GM21390 (cell line): Measurements from ENCODE around the gene IFT43.

Experiments
- ATAC-seq: cut with Tn5 transposase; IDR thresholded peaks from one replicate; pipeline ENCODE4 v1.9.1; 2021; ENCODE audit not compliant: unreplicated experiment

Gene IFT43

DNA sequence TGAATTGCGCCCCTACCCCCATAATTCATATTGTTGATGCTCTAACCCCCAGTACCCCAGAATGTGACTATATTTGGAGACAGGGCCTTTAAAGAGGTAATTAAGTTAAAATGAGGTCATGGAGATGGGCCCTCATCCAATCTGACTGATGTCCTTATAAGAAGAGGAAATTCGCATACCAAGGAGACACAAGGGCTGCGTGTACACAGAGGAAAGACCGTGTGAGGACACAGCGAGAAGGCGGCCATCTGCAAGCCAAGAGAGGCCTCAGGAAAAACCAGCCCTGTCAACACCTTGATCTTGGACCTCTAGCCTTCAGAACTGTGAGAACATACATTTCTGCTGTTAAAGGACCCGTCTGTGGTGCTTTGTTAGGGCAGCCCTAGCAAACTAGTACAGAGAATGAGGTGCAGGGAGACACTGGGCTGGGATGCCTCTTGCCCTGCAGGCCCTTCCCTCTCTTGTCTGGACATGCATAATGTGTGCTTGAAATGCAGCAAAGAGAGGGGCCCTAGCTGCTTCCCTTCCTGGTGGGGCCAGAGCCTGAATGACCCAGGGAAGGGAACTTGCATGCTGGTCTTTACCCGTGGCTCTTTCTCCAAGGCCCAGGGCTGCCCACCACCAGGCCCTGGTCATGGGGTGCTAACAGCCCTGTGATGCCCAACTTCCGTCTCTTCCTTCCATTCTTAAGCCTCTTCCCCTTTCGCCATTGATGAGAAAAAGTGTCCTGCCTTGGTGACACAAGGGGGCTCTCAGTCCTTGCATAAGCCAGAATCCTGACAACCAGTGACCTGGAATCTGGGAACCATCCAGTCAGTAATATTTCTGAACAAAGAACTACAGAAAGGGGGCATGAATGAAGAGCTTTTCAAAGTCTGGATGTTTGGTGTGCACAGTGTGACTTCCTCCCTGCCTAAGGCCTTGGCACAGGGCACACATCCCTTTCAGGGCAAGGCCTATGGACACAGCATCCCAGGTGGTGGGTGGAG lies 116.1 kb downstream of the IFT43 start:
- no peak for ATAC-seq

DNA sequence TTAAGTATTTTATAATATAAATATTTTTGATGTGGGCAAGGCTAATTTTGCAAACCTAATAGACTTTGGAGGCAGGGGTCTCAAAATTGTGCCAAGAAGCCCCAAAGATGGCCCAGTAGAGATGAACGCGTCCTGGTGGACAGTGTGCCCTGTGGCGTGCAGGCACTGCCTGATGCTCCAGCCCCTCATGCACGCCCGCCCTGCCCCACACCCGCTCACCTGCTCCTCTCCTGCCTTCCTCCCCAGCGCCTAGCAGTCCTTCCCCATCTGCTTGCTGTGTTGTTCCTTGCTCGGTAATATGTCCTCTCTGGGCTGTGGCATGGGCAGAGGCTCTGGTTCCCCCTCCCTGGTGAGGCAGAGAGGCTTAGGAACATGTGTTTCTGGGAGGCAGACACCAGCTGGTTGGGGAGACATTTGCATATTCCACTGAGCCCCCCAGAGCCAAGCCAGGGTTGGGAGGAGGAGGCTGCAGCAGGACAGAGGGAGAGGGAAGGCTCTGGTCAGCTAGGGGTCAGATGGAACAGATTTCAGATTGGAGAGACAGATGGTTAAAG lies 119.3 kb downstream of the IFT43 start:
- ATAC-seq: no peak

DNA sequence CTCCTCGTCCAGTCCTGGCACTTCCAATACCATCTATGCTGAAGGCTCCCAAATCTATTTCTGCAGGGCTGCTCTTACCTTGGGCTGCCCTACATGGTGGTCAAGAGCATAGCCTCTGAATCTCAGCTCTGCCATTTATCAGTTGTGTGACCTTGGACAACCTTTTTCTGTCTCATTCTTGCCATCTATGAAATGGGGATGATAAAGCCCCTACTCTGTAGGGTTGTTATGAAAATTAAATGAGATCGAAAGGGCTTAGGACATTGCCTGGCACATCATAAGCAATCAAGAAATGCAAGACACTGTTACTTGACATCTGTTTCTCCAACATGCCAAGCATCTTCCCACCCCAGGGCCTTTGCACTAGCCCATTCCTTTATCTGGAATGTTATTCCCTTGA lies 120.6 kb downstream of the IFT43 start:
- no peak for ATAC-seq

DNA sequence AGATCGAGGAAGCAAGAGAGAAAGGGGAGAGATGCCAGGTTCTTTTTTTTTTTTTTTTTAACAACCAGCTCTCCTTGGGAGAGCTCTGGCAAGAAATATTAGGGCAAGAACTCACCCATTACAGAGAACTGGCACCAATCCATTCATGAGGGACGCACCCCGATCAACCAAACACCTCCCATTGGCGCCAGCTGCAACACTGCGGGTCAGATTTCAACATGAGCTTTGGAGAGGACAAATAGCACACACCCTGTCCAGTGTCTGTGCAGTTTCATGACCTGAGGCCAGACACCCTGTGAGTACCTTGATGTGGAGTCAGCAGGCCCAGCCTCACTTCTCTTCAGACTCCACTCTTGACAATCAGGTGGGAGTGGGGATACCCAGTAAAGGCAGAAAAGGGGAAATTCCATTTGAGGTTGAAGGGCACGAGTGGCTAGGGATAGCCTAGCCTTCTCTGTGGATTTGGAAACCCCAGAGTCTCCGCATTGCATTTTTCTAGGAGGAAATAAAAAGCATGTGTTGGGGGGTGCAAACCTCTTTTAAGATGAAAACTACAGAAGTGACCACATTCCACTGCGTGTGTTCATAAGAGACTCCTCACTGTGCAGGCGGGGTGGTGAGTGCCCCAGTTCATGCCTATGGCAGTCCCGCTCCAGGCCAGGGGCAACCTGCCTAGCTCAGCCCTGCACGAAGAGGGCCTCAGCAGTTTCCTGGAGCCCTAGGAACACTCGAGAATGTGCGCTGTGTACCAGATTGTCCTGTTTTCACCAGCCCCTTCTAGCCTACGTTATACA lies 123.7 kb downstream of the IFT43 start:
- ATAC-seq: no peak

DNA sequence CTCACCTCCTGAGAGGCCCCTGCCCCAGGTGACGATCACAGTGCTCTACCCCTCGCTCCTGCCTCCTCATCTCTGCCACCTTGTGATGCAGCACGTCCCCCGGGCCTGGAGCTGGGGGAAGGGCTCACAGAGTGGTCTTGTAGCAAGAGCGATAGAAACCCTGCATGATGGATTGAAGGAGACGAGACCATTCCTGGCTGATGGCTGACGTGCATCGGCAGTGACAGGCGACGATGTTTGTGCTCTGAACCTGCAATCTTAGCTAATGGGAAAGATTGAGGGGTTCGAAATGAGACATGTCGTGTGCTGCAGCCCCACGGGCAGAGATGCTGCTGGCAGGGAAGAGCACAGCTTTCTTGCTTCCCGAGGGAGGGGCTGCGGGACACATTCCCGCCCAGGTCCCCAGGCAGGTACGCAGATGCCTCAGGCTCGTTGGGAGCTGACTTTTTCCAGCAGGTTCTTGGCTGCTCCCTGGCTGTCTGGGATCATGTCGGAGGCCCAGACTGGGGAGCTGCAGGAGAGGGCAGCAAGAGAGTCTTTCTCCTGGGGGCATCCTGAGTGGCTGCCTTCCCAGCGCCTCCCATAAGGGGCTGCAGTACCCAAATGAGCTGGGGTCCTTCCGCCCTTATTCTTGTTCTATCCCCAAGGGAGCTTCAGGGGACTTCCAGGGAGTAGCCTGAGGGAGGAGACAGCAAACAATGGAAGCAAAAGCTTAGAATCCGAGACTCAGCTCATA lies 127.5 kb downstream of the IFT43 start:
- no peak for ATAC-seq

DNA sequence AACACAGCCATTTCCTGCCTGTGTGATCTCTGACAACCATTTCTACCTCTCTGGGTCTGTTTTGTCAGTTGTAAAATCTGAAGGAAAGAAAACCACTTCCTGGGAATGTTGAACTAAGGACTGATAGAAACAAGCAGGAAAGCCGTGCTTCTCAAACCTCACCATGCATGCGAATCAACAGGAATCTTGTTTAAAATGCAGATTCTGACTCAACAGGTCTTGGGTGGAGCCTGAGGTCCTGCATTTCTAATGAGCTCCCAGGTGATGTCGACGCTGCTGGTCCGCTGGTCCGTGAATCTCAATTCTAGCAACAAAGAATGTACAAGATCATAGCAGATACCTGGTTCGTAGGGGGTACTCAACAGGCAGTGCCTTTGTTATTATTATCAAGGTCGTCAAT lies 128.1 kb downstream of the IFT43 start:
- ATAC-seq: no peak

DNA sequence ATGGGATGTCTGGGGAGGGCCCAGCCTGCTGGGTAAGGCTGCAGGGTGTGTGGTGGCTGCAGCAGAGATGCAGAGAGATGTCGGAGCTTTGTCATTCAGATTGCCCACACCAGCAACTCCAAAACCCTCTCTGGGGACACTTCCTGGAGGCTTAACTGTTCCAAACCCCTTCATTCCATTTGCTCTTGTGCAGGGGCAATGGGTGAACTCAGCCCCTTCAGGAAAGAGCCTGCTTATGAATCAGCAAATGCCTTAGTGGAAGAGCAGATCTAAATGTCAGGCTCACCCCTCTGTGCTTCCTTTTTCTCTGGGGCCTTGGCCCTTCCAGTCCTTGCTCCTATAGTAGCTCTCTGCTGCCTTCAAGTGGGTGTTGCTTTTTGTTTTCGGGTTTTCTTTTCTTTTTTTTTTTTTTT lies 129.5 kb downstream of the IFT43 start:
- no peak for ATAC-seq

DNA sequence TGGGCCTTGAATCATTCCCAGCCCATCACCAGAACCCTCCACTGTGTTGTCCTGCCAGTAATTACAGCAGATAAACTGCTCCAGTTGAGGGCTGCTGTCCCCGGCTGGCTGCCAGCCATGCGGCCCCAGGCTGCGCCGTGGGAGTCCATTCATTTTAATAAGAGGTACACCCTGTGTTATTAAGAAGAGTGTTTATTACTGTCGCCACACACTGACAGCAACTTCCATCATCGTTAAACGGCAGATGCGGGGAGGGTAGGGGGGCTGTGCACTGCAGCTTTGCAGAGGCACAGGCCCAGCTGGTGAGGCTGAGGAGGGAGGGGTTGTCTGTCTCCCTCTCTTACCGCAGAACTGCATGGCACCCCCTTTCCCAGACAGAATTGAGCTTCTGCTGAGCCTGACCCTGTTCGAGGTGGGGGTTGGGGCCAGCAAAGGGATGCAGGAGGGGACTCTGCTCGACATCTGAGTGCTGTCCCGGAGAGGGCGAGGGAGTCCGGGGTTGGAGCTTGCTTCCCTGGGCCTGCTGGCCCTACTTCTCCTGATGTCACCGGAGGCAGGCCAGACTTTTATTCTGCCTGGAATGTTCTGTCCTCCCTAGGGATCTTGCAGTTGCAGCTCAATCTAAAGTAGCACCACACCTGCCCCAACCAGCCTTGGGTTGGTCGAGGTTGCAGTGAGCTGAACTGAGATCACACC lies 132.4 kb downstream of the IFT43 start:
- ATAC-seq: no peak

DNA sequence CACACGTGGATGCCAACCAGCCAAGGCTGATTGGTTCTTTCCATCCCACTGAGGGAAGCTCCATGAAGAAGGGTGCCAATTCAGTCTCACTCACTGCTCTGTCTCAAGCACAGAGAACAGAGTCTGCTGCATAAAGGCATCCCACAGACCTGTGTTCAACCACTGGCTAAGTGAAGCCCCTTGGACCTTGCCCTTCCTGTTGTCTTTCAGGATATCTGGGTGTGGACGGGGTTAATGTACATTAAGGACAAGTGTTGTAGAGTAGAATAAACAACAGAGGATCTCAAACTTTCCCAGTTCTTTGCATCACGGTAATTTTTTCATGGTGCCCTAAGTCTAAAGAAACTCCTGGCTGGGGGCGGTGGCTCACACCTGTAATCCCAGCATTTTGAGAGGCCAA lies 133.0 kb downstream of the IFT43 start:
- ATAC-seq: no peak

DNA sequence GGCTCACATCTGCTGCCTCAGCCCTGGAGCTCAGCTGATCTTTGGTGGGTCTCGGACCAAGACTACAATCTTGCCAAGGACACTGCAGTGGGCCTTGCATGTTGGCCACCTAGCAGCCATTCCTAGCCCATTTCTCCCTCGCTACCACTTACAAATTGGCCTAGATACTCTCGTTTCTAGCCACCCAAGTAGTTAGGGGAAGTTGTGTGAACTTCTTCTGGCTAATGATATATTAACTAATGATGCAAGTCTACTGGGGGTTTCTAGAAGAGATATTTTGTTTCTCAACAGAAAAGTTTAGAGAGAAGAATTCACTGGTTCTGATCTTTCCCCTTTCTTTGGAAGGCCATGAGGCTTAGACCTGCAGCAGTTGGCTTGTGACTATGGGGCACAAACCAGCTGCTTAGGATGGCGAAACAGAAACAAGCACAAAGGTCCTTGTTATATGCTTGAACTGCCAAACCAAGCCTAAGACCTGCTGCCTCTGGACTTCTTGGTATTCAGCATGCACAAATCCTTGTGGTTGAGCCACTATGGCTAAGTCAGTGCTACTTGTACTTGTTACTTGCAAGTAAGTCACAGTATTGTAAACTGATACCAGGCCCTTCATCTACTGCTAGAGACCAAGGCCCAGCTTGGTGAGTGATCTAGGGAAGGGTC lies 135.7 kb downstream of the IFT43 start:
- no peak for ATAC-seq

DNA sequence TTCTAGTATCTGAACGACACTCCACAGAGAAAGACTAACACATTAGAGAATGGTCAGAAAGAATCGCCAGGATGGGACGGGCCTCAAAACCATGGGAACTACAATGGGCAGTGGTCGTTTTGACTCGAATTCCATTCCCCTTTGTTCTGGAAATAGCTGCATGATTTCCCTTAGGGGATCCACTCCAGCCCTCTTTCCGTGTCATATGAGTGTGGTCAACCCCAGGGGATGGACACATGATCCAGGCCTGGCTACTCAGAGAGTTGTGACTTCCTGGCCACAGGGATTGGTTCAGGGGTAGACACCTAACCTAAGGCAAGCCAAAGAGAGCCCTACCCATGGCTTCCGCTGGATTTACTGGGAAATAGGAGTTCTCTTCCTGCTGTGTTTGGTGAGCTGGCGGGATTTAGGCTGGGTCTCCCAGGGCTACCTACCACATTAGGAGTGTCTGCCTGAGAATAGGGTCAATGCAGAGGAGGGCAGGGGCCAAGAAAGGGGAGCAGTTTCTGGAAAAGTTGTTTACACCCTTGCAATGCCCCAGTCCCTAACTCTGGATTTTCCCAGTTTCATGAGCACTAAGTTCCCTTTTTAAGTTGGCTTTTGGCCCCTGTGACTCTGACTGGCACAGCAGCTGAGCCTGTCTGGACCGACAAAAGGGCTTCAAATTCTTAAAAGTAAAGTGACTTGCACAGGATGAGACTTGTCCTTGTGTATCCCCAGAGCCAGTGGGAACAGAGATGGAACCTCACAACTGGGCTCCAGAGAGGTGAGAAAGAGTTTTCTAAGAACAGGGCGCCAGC lies 138.1 kb downstream of the IFT43 start:
- ATAC-seq: no peak

DNA sequence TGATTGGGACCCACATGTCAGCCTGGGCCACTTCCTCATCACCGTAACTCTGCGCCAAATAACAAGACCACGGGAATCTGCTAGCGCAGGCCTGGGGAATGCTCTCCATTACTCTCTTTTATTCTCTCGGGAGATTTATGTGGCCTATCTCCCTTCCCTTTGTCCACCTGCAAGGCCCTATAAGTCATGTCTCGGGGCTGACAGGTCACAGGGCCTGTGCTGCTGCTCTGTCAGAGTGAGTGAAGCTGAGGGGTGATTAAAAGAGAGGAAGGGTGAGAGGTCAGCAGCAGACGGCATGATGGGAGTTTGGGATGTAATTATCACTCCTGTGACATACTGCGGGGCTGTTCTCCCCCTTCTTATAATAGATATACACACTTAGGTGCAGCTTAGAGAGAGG lies 139.9 kb downstream of the IFT43 start:
- no peak for ATAC-seq

DNA sequence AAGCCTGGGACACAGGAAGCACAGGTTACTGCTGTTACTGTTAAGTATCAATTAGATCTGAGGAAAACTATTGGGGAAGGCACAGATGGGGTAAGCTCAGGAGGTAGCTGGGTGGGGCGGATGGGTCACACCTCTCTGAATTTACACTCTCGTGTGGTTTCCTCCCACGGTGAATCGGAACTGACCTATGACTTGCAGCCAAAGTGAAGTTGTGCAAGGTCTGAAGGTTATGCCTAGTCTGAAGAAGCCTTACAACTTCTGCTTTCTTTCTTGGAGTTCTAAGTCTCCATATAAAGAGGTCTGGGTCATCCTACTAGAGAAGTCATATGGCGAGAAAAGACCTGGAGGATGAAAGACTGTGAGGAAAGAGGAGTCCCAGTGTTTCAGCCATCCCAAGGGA lies 140.5 kb downstream of the IFT43 start:
- no peak for ATAC-seq

DNA sequence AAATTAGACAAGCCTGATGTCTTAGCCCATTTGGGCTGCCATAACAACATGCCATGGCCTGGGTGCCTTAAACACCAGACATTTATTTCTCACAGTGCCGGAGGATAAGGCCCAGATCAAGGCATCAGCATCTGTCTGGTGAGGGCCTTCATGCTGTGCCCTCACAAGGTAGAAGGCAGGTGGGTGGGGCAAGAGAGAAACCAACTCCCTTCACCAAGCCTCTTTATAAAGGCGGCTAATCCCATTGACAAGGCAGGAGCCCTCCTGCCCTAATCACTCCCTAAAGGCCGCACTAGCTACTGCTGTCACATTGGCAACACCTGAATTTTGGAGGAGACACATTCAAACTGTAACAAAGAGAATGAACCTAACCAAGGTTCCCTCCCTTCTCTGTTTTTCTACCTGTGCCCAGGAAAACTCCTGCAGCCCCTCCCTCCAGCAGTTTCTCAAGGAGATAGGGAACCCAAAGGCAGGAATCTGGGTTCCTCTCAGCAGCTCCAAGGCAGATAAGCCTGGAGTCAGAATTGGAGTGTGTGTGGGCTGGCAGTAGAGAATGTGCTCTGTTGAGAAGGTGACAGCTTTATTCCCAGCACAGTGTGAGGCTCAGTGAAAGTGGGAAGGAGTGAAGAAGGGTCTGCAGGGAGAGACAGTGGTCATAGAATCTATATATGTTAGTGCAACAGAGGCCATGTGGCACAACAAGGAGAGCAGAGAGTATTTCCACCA lies 144.5 kb downstream of the IFT43 start:
- ATAC-seq: no peak

DNA sequence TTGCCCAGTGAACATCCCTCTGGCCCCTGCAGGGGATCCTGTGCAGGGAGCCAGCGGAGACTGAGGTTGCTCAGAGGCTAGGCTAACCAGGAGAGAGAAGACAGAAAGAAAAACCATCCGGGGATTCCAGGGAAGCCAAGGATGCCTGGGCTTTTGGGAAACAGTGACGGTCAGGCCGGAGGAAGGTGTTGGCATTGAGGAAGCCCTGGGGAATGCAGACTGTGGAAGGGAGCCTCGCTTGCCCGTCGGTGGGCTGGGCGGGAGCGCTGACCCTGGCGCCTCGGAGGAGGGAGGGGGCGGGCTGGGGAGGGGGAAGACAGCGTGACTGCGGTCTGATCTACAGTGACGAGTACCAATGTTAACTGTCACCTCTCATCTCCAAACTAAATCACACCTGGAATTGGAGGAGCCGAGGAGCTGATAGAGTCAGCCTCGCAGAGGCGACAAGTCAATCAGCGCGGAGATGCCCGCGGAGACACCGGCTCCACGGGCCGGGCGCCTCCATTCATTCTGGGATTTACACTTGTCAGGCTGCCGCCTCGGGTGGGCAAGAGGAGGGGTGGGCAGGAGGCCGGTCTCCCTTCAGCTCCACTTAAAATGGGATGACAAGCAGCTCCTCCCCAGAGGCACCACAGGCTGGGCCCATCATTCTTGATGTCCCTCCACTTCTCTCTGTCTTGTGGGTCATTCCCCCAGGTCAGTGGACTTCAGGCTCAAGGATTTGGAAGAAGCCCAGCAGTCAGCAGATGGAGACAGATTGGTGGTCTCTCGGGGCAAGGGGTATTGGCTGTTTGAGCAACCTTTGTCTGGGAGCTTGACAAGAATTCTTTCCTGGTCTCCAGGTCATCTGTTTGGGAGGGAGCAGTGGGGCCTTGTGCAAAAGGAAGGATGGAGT lies 145.8 kb downstream of the IFT43 start:
- ATAC-seq: no peak

DNA sequence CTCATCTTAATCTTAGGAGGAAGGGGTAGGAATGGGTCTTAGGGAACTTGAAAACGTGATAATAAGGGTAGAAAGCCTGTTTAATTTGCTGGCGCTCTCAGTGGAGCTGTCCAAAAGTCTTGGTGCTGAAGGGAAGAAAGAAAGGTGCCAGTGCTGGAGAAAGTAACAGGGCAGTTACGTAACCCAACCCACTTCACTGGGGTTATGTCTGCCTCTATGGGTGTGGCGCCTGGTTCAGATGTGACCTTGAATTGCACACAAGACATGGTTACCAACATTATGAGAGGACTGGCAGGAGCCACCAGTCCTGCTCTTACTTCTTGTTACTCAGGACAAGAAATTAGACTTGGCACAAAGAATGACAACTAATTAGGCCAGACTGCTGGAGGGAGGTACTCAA lies 147.5 kb downstream of the IFT43 start:
- ATAC-seq: no peak
